GM21447 (cell line): Measurements from ENCODE around the gene UEVLD.
"Not testable (repeated sequence)": the region's sequence is repeated elsewhere in the genome, so short reads cannot be mapped to it uniquely, and the experiment has no call there.

Experiments used
- ATAC-seq: cut with Tn5 transposase; IDR thresholded peaks from one replicate; pipeline ENCODE4 v1.9.1; 2021; ENCODE audit not compliant: unreplicated experiment

The UEVLD gene

GRCh38 chr11:18588297-18589252 is at the start of gene UEVLD:
TSS of gene UEVLD (minus strand) at chr11:18588734. CDS start at chr11:18588654, 80 bp downstream.
- ATAC-seq: peak; percentile 65

- peak; percentile 93 for ATAC-seq
Observed at GRCh38 chr11:18634140-18635032, 45.9 kb upstream of the UEVLD start, which contains the start of gene SPTY2D1. TSS of gene SPTY2D1 (minus strand) at chr11:18634342. CDS start at chr11:18634257, 85 bp downstream.

GRCh38 chr11:18633256-18634139 is 45.0 kb upstream of the UEVLD start:
- ATAC-seq: peak; percentile 62

GRCh38 chr11:18632841-18633240 is 44.3 kb upstream of the UEVLD start:
- no peak for ATAC-seq

GRCh38 chr11:18624161-18624560 is 35.6 kb upstream of the UEVLD start:
- ATAC-seq: no peak

- no peak for ATAC-seq
Observed at GRCh38 chr11:18623707-18624106, 35.2 kb upstream of the UEVLD start.

GRCh38 chr11:18618342-18619025 is 29.9 kb upstream of the UEVLD start:
- no peak for ATAC-seq

- ATAC-seq: no peak
Observed at GRCh38 chr11:18617688-18618341, 29.3 kb upstream of the UEVLD start.

- ATAC-seq: peak; percentile 91
Observed at GRCh38 chr11:18615628-18616392, 27.3 kb upstream of the UEVLD start.

- no peak for ATAC-seq
Observed at GRCh38 chr11:18614667-18615066, 26.1 kb upstream of the UEVLD start.

- no peak for ATAC-seq
Observed at GRCh38 chr11:18612394-18612793, 23.9 kb upstream of the UEVLD start.

GRCh38 chr11:18611196-18611595 is 22.7 kb upstream of the UEVLD start:
- ATAC-seq: no peak

GRCh38 chr11:18608376-18608775 is 19.8 kb upstream of the UEVLD start:
- ATAC-seq: no peak

- no peak for ATAC-seq
Observed at GRCh38 chr11:18600915-18601569, 12.5 kb upstream of the UEVLD start.

GRCh38 chr11:18599739-18600230 is 11.3 kb upstream of the UEVLD start, which contains the start of gene MISFA:
TSS of gene MISFA (plus strand) at chr11:18599789. CDS start at chr11:18599929, 140 bp downstream.
- no peak for ATAC-seq

GRCh38 chr11:18594999-18595749 is 6.6 kb upstream of the UEVLD start:
- ATAC-seq: no peak

- ATAC-seq: not testable (repeated sequence)
Observed at GRCh38 chr11:18594088-18594487, 5.6 kb upstream of the UEVLD start.
